Measurements from ENCODE around the gene RMDN2. TPM values are rescaled to one million over a fixed set of nuclear protein-coding genes. Genes with fewer than 3 reads are reported as not detected.

The RMDN2 gene
- total and polyA plus RNA-seq, 10 of the 15 experiments (the other 5 are each of a cell fraction or from before 2014, with no cell fraction given): 2.6 to 12.4 (median 9.2) TPM

DNA sequence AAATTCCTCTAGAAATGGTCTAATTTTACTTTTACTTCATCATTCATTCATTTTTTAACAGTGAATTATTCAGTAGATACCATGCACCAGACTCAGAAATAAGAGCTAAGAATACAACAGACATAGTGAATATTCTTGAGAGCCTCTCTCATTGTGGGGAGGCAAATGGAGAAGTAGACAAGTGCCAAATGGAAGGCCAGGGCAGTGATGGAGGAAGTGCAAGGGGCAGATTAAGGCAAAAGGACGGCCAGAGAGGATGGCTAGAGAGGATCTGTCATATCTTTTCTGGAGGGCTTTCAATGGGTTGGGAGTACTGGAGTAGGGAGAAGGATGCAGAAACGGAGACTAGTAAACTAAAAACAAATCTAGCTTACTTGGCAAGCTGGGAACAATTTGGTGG lies 19.0 kb upstream of the RMDN2 start:
- intact Hi-C loops (cut with micrococcal nuclease; ENCODE audit: unreplicated experiment) (no loop called here), in situ Hi-C loops (cut with MboI) (no loop called here)
- no peaks in the 10 kb centered on the region for H3K4me1 ChIP-seq (ENCODE audit: control insufficient read depth, insufficient read depth, low read length)
- no peak for ATAC-seq
- H3K27ac ChIP-seq (ENCODE audit: control insufficient read depth, insufficient read depth): no peak overlapping the region
- no peaks in the 10 kb centered on the region for H3K9me3 ChIP-seq (replicated peaks; ENCODE audit: control insufficient read depth, insufficient read depth, low read length)
- FAIRE-seq: no peak
- H3K9ac ChIP-seq (ENCODE audit: control insufficient read depth, insufficient read depth, low read length): no peak overlapping the region
- ChIA-PET CTCF (interaction anchor here (0.9 to 1.1 kb wide), 2 partner anchors 10 to 12 kb away, joined by 4 read pairs; no protein-coding TSS in a partner anchor), RAD21 (ENCODE audit: unreplicated experiment) (no interaction called here), SMC1A (ENCODE audit: uncharacterized antibody, unreplicated experiment) (interaction anchor here (0.9 to 4.6 kb wide), 2 partner anchors 11 to 15 kb away, joined by 4 to 22 read pairs; no protein-coding TSS in a partner anchor), POLR2A (no interaction called here)
- TF ChIP-seq SIN3A (IDR thresholded peaks at IDR 0.05; ENCODE audit: low read depth, low read length) (no peak), IKZF1 (conservative IDR thresholded peaks at IDR 0.05) (no peak), BRCA1 (IDR thresholded peaks at IDR 0.05; ENCODE audit: low read depth, low read length) (no peak), YBX1 (IDR thresholded peaks at IDR 0.05) (no peak), STAT1 (conservative IDR thresholded peaks at IDR 0.05) (no peak), E4F1 (IDR thresholded peaks at IDR 0.05; ENCODE audit: borderline replicate concordance, partially characterized antibody) (no peak), SUZ12 (IDR thresholded peaks at IDR 0.05; ENCODE audit: unreplicated experiment) (no peak), ASH2L (IDR thresholded peaks at IDR 0.05; ENCODE audit: borderline replicate concordance, low read depth) (no peak), MYB (IDR thresholded peaks at IDR 0.05; ENCODE audit: borderline replicate concordance, low read depth, low read length) (no peak), JUNB (IDR thresholded peaks at IDR 0.05) (no peak), GATAD2B (conservative IDR thresholded peaks at IDR 0.05; ENCODE audit: low read depth) (no peak), CTCF (IDR thresholded peaks at IDR 0.05 in 2 of 3, conservative IDR thresholded peaks at IDR 0.05 in 1 of 3; ENCODE audit: control insufficient read depth in 2 of 3, extremely low read depth in 1 of 3, insufficient read depth in 1 of 3, low read depth in 3 of 3, low read length in 3 of 3) (no peak)
- H4K20me1 ChIP-seq (ENCODE audit: control insufficient read depth, insufficient read depth): no peaks in the 10 kb centered on the region
- DNase-seq (ENCODE audit: low read depth, low spot score): no peak
- no peak overlapping the region for H2AFZ ChIP-seq (ENCODE audit: control insufficient read depth, low read depth, low read length)
- 19% methylated on average over 2 of the region's 2 CpGs for WGBS (ENCODE audit: insufficient coverage, insufficient replicate concordance, low lambda C conversion rate, missing lambda C conversion rate)
- H3K4me3 ChIP-seq: no peak overlapping the region
- no peaks in the 10 kb centered on the region for H3K79me2 ChIP-seq (ENCODE audit: control insufficient read depth, insufficient read depth, low read length)
- no peaks in the 10 kb centered on the region for H3K36me3 ChIP-seq (ENCODE audit: control insufficient read depth in 2 of 2, insufficient read depth in 2 of 2, low read length in 1 of 2)
- BruUV-seq (replicated peaks): no TSS peak
- H3K4me2 ChIP-seq (ENCODE audit: control insufficient read depth, insufficient read depth): no peak overlapping the region
- H3K27me3 ChIP-seq (replicated peaks in 1 of 2; ENCODE audit: control insufficient read depth in 2 of 2, insufficient read depth in 2 of 2, low read length in 1 of 2): no peaks in the 10 kb centered on the region
